Omental fat pad (tissue), 4 donors: ENCODE data around the gene SLC12A7. TPM values are rescaled to one million over a fixed set of nuclear protein-coding genes. Genes with fewer than 3 reads are reported as not detected.

ENCODE experiments used
- ATAC-seq: fragments of 150-250 bp; one replicate; pipeline ENCODE4 v1.9.1; 2016; ENCODE audit warnings: mild to moderate bottlenecking, moderate library complexity; ENCODE audit not compliant: low FRiP score
- DNase-seq: peaks from one replicate; pipeline ENCODE4 v3.0.0-alpha.2; 2019; ENCODE audit warnings: low spot score
- total RNA-seq, 4 donors: library from RNA; depleted of rRNA; stranded (reverse); fragments of >200 nt; gene quantifications; one replicate each; pipeline ENCODE4 v1.1.0, GENCODE V29; 2016
- TF ChIP-seq, protein P1 (sequence below), 3 donors: fragments of 450-650 bp; IDR thresholded peaks; one replicate each; pipeline ENCODE4 v1.5.1; 2016 to 2017; ENCODE audit warnings: antibody characterized with exemption in 3 of 3, mild to moderate bottlenecking in 3 of 3, moderate library complexity in 2 of 3

Gene SLC12A7
- total RNA-seq, 4 donors from 2014 or later, result 17.2 to 39.0 (median 27.5) TPM

DNA sequence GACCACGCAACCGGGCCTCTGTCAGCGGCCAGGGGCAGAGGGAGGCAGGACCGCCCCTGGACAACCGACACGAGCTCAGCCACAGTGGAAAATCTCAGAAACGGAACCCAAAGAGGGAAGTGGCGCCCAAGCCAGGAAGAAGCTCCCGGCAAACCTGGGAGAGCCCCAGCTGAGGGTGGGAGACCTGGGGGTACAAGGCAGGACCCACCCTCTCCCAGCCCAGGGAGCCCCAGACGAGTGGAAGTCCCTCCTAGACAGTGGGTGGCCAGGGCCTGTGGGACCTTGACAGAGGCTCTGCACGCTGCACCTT lies 3.0 kb downstream of the SLC12A7 start:
- ATAC-seq (no peak), DNase-seq (no peak)
- TF ChIP-seq, protein P1, sequence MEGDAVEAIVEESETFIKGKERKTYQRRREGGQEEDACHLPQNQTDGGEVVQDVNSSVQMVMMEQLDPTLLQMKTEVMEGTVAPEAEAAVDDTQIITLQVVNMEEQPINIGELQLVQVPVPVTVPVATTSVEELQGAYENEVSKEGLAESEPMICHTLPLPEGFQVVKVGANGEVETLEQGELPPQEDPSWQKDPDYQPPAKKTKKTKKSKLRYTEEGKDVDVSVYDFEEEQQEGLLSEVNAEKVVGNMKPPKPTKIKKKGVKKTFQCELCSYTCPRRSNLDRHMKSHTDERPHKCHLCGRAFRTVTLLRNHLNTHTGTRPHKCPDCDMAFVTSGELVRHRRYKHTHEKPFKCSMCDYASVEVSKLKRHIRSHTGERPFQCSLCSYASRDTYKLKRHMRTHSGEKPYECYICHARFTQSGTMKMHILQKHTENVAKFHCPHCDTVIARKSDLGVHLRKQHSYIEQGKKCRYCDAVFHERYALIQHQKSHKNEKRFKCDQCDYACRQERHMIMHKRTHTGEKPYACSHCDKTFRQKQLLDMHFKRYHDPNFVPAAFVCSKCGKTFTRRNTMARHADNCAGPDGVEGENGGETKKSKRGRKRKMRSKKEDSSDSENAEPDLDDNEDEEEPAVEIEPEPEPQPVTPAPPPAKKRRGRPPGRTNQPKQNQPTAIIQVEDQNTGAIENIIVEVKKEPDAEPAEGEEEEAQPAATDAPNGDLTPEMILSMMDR (IDR thresholded peaks at IDR 0.05), result no peak

DNA sequence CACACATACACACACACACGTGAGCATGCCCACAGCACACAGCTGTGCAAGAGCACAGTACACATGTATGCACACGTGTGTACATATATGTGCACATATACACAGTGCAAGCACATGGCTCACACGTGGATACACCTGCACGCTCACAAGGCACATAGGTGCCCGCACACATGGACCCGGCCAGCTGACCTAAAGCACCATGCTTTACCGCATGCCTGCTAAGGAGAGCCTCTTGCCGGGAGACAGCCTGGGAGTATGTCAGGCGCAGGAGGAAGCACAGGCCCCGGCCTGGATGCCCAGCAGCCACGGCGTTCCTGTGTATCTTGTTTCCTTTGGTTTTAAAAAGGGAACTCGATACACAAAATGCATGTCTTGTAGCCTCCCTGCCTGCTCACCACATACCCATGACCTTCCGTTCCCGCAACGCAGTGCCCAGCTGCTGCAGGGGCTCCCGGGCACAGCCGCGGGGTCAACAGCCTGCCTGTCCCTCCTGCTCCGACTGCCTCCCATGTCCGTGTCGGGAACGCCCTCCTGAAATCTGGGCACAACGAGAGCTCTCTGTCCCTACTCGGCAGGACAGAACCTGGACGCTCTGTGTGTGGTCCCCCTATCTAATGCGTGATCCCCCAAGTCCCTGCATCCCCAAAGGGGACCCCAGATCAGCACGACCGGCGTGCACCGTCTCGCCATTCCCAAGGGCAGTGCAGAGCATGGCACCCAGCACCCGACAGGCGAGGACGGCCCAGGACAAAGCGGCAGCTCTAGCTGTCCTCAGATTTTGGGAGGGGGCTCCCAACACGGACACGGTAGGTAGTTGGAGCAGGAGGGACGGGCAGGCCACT lies 3.6 kb downstream of the SLC12A7 start:
- ATAC-seq (no peak), DNase-seq (no peak)
- TF ChIP-seq, protein P1 (IDR thresholded peaks at IDR 0.05), result no peak

DNA sequence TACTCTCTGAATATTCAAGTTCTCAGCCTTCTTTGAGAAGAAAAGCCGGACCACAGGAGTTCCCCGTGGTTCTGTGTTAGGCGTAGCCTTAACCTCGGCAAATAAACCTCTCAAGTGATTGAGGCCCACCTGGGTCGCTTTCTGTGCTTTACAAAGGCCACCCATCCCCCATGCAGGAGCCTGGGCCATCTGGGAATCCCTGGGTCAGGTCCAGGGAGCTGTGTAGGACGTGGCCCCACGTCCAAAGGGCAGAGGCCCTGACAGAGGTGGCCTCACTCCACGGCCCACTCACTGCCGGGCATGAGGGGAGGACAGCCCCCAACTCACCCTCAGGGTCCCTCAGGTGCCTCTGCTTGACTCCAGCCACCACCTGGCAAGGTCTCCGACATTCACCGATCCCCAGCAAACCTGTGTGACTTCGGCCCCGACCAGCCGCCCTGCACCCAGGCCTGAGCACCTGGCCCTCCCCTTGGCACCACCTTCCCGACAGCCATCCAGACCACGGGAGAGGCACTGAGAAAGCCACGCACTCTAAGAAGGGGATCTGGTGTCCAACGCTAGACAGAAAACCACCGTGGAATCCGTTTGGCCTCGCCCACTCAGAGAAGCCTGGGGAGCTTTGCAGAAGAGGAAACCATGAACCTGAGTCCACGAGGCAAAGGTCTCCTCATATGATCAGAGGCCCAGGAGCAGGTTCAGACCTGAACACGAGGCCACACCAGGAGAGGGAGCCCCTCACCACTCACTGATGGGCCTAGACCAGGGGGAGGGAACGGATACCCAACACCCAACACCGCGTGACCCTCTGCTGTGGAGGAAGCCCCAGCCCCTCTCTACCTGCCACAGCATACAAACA lies 4.5 kb downstream of the SLC12A7 start:
- TF ChIP-seq, protein P1 (IDR thresholded peaks at IDR 0.05), result no peak
- no peak for DNase-seq
- no peak for ATAC-seq

DNA sequence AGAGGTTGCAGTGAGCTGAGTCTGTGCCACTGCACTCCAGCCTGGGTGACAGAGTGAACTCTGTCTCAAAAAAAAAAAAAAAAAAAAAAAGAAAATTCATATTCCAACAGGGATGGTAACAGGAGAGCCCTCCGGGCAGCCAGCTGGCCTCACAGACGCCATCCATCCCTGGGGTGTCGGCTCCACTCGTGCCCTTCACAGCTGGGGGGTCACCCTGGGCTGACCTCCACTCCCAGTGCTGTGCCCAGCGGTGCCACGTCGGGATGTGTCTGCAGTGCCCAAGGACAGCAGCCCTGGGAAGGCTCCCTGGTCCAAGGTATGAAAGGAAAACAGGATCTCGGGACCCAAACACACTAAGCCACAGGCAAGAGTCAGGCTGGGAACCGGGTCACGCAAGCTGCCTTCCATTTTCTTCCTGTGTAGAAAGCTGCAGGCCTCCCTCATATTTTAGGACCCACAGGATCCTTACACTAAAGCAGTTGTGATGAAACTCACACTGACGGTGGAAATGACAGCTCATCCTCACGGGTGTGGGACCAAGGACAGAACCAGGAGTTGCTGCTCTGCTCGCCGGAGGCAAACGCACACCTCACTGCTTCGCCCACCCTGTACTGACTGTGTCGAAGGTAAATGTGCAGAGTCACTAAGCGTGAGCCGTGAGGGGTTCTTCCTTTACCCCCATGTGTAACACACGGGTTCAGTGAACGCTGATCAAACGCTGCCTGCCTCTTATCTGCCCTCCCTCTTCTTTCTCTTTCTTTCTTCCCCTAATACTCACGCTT lies 5.3 kb downstream of the SLC12A7 start:
- DNase-seq (no peak), ATAC-seq (no peak)
- TF ChIP-seq, protein P1 (IDR thresholded peaks at IDR 0.05), result no peak

DNA sequence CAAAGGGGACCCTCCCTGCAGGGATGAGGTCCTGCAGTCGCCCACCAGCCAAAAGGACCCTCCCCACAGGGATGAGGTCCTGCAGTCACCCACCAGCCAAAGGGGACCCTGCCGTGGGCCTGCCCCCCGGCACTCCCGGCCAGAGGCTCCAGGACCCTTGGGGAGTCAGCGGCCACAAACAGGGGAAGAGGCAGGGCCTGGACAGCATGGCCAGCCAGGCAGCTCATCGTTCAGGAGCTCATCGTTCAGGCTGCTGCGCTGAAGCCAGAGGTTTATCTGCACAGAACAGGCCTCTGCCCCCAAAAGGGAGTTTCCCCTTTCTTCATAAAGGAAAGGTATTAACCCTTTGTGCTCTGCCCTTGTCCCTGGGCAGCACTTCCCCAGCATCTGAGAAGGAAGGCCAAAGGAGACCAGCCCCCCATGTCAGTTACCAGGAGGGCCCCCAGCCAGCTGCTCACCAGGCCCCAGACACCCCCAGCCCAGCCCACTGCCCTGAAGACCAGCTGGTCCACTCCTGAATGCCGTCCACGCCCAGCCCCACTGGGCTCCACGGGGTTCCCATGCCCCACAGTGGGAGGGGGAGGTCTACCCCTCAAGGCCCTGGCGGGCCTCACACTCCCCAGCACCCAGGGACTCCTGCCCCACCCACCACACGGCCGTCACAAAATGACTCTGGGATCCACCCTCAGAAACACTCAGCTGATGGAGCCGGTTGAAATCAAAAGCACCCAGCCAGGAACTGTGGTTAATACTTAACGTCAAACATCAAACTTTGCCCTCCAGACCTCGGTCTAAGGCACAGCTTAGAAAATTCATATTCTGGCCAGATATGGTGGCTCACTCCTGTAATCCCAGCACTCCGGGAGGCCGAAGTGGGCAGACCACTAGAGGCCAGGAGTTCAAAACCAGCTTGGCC lies 6.3 kb downstream of the SLC12A7 start:
- TF ChIP-seq, protein P1 (IDR thresholded peaks at IDR 0.05), result no peak
- ATAC-seq (no peak), DNase-seq (no peak)
